Loucy (cell line): ENCODE measurements around the gene PYGM.

Experiments used
- EZH2phosphoT487 ChIP-seq: fragments of 200-600 bp; IDR thresholded peaks from 2 replicates; pipeline ENCODE4 v1.6.1; 2018; ENCODE audit warnings: antibody characterized with exemption, mild to moderate bottlenecking, moderate library complexity, borderline replicate concordance
- TF ChIP-seq, protein P1 (sequence below): fragments of 200-600 bp; sonication (generic); conservative IDR thresholded peaks from 2 replicates; pipeline ENCODE4 v1.5.1; 2014; ENCODE audit warnings: mild to moderate bottlenecking, antibody characterized with exemption, low read length

DNA sequence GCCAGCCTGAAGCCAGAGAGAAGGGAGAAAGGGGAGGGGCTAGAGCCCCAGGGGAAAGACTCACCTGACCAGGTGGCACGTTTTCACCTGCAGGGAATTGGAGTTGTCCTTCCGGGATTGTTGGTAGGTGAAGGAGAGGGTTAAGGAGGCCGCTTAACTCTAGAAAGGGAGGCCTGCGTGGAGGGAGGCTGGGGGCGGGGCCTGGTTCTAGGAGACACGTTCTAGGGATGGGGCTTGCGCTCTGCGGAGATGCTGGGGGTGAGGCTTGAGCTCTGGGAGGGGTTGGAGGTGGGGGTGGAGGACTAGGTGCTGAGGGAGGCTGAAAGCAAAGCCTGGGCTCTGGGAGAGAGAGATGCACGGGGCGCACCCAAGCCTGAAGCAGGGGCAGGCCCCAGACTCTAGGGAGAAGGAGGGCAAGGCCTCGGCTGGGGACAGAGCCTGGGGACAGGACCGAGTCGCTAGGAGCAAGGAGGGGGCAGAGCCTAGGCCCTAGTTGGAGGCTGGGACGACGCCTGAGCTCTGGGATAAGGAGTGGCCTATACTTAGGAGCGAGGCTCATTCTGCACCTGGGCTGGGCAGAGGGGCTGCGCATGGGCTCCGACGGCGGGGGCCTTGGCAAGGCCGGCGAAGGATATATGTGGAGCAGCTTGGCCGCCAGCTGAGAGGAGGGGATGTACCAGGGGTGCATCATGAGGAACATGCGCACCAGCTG lies 18.2 kb downstream of the PYGM start:
- TF ChIP-seq, protein P1, sequence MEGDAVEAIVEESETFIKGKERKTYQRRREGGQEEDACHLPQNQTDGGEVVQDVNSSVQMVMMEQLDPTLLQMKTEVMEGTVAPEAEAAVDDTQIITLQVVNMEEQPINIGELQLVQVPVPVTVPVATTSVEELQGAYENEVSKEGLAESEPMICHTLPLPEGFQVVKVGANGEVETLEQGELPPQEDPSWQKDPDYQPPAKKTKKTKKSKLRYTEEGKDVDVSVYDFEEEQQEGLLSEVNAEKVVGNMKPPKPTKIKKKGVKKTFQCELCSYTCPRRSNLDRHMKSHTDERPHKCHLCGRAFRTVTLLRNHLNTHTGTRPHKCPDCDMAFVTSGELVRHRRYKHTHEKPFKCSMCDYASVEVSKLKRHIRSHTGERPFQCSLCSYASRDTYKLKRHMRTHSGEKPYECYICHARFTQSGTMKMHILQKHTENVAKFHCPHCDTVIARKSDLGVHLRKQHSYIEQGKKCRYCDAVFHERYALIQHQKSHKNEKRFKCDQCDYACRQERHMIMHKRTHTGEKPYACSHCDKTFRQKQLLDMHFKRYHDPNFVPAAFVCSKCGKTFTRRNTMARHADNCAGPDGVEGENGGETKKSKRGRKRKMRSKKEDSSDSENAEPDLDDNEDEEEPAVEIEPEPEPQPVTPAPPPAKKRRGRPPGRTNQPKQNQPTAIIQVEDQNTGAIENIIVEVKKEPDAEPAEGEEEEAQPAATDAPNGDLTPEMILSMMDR: no peak
- no peak for TF ChIP-seq EZH2phosphoT487
